ENCODE results near the gene LRRC43. TPM values are rescaled to one million over a fixed set of nuclear protein-coding genes. Genes with fewer than 3 reads are reported as not detected.

LRRC43 gene
- polyA plus RNA-seq, 12 donors: 0.19 to 0.97 (median 0.32) TPM; not detected in 3

DNA sequence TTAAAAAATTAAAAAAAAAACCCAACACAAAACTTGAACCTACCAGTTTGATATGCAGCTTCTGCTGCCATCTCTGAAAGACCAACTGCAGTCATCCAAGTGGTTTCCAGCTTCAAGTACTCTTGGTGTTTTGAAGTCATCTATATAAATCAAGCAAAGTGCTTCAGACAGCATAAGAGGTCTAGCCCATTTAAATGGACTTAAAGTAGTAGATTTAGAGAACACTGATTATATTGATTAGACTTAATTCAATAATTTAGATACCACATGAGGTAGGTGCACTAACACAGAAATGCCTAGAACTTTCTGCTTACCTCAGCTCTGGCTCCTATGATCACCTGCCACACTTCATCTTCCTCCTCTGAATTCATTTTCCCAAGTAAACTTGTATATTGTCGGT, 33.5 kb downstream of the LRRC43 start:
- DNase-seq: no peak

DNA sequence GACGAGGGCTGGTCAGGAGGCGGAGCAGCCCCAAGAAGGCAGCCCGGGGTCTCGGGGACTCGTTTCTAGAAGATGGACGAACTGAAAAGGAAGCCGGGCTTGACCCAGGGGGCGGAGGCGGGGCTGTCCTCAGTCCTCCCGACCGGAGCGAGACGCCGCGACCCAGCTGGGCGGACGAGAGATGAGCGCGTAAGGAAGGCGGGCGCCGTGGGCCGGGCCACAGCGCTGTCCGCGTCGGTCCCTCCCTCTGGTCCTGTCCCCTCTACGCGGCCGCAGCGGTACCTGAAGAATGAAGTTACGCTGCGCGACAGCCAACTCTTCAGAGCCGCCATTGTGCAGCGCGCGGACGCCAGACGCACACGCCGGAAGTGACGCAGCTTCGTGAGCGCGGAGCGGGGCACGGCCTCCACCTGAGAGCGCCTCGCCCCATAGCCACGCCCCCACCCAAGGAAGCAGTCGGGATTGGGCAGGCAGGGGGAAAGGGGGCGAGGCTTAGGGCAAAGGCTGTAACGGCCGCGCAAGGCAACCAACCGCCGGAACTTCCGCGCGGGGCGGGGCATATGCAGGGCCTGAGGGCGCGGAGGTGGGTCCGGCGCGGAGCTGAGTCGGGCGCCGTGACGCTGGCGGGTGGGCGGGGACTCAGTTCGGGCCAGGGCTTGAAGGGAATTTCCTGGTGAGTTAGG, 42.9 kb downstream of the LRRC43 start, which contains the start of gene DIABLO:
DIABLO (minus strand) TSS at position 370 of the 683 bp plus-strand sequence; CDS start at position 332, 38 bp downstream.
- DNase-seq: peak; percentile 99

DNA sequence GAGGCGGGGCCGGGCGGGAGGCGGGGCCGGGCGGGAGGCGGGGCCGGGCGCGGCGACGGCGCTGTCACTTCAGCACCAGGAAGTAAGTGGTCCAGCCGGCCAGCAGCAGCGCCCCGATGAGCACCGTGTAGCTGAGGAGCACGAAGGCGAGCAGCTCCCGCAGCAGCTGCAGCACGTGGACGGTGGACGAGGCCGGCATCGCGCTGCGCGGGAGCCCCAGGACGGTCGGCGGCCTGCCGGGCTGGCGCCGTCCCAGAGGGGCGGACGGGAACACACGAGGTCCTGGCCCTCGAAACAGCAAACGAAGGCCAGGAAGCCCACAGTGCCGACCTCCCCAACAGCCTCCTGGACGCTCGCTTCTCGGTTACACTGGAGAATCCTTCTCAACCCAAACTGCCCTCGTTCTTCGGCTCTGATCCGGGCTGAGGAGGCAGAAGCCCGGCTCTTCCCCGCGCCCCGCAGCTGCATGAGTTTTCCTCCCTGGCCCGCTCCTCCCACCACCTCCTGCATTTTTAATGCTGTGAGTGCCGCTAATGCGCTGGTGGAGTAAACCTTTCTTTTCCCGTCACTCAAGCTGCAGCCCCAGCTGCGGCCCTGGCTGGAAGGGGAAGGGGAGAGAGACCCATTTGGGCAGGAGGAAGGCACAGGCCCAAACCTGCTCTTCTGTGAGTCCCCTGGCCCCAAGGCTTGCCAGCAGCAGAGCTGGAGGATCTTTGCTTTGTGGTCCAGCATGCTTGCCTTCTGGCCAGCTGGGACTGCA, 43.6 kb downstream of the LRRC43 start:
- DNase-seq: no peak

DNA sequence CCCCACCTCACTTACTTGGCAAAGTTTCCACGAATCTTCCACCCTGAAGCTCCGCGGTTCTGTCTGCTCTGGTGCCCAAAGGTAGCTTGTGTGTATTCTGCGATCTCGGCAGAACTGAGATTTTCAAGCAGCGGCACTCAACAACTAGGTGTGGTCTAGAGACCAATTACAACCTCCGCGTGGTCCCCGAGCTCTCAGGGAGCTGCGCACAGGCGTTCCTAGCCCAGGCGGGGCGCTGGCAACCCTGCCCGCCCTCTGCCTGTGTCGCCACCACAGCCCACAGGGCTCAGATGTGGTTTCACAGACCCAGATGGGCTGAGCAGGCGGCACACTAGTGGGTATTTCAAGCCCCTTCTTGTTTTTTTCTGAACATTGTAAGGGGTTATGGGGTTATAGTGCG, 44.4 kb downstream of the LRRC43 start:
- DNase-seq: no peak

DNA sequence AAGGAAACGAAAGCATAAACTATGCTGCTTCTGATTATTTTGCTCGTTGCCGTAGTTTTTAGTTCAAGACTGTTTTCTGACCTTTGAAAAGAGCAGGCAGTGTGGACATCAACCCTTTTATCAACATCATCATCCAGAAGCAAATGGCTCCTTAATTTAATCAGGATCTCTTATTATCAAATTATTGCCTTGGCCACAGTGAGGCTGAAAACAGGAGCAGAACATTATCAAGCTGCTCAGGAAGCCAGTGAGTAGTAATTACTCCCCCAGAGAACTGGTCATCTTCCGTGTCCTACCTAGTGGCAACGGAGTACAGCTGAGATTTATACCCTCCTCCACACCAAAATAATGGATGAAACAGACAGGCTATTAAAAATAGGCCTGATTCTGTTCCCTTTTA, 45.2 kb downstream of the LRRC43 start:
- no peak for DNase-seq

DNA sequence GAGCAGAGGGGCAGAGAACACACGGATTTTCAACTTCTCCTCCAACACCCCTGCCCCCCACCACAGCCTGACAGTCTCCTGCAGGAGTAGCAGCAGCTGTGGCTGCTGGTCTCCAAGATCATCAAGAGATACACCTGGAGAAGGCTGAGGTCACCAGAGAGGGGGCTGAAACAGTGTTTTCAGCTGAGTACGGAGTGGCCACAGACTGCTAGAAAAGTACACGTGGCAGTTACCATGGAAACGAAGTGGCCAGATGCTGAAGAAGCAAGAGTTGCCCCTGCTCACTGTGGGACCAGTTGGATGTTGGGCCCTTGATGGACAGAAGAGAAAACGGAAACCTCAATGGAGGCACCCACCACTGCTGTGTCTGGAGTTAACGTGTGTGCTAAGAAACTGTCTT, 47.9 kb downstream of the LRRC43 start:
- no peak for DNase-seq

DNA sequence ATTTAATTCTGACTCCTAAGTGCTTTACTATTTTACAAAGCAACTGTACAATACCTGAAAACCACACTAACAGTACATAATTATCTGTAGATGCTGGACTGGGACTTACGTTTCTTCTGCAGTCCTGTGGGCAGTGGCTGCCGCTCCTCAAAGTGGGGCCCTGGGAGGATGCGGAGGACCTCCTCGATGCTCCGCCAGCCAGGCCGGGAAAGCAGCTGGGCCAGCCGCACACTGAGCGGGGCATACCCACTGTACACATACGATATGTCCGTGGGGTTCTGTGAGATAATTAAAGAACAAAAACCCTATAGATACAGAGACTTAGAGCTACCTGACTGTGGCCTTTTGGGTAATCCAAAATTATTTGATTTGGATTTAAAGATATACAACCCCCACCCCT, 49.8 kb downstream of the LRRC43 start:
- no peak for DNase-seq

DNA sequence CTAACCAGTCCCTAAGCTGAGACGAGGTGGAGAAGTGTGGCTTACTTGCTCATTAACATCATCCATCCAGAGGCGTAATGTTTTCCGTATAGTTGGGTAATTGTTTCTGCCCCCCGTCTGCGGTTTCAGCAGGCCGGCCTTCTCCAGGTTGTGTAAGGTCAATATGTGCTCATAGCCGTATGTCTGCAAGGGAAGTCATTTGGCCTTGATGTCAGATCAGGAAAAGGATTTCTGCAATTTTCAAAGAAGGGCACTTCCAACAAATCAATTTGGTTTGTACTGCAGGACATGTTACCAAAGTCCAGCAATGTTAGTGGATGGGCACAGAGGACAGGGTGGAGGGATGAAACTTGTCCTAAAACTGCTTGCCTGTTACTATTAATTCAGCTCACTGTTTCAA, 52.8 kb downstream of the LRRC43 start:
- DNase-seq: no peak

DNA sequence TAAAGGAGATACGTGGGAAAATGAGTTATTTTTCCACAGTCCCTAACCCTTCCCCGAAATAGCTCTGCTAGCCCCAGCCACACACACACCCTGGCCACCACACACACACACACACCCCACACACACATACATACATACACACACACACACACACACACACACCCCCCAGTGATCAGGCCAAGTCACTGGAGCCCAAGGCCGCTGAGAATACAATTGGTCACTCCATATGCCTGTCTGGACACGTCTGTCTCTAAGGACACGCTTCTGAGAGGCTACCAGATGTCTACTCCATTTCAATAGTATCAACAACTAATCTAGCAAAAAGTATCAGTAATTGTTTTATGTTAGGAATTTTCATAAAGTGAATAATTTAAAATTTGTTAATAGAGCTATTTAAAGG, 55.9 kb downstream of the LRRC43 start:
- no peak for DNase-seq

DNA sequence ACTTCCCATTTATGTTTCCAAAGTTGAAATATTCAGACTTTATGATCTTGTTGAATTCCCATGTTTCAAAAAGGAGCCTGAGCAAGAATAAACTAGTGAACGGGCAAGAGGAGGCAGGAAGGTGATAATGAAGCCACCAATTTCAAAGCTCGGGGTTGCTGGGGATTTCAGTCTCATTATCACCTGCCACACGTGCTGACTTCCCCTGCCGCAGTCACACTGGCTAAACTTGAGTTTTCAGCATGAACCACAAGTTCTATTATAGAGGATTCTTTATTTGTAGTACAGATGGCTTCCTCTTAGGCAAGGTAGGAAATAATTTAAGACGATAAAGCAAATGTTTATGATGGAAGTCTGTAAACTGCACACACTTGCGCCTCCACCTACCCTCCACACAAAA, 61.0 kb downstream of the LRRC43 start:
- DNase-seq: no peak

DNA sequence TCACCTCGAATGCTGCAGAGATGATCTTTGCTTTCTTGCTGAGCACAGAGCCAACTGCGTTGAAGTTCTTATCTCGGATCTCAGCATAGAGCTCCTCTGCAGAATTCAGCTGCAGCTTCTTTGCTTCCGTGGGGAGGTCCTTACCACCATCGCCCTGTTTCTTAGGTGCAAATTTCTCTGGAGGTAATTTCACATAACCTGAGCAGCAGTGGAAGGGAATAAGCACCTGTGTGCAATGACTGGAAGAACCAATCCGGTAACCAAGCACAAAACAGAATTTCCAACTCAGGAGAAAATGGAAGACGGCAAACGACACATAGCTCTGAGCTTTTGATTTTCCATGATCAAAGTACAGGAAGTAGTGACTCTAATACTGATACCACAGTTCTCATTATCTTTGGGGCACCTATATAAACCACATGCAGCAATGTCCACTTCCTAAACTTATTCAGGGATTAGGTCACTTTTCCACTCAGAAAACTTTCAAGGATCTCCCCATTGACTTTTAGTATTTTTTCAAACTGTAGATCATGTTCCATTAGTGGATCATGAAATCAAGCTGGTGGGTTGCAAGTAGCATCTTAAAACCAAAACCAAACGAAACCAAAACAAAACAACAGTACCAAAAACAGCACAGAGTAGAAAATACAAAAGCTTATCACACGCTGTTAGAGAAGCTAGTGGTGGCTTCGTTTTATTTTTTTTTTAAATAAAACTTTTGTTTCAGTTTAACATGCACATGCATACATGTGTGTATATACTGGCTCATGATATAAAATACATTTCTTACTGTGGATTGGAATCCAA, 61.8 kb downstream of the LRRC43 start:
- no peak for DNase-seq

DNA sequence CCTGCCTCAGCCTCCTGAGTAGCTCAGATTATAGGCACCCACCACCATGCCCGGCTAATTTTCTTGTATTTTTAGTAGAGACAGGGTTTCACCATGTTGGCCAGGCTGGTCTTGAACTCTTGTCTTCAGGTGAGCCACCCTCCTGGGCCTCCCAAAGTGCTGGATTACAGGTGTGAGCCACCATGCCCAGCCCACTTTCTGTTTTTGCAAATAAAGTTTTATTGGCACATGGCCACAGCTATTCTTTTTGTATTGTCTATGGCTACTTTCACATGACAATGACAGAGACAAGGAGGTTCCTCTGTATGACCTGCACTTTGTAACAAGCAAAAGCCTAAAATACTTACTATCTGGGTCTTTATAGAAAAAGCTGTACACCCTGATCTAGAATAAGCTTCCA, 62.6 kb downstream of the LRRC43 start:
- DNase-seq: no peak

DNA sequence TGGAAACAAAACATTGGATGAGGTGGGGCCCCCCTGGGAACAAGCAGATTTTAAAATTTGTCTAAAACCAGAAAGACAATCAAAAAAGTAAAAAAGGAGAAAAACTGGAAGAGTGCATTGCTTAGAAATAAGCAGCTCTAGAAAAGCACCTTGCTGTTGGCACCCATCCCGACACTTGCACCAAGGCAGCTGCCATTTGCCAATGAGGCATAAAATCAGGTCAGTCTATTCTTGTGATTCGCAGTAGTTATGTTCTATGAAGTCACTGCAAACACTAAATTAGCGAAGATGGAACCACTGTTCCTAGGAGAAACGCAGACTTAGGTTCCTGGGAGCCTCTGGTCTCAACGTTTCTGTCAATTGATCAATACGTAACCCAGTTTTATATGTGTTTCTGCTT, 67.1 kb downstream of the LRRC43 start:
- DNase-seq: no peak

DNA sequence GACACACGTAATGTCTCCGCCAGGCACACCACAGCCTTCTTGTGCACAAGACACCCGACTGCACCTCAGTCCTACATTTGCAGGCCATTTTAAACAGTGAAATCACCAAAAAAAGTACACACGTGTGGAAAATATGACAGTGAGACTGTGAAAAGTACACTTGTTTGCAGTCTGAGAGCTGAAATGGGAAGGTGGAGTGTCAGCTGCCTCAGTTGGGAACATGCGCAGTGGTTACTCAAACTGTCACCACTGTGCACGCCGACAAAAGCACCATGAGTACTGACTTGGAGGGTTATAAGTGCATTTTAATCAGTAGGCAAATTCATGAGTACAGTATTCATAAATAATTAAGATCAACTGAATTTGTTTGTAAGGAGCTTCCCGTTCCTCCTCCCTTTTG, 67.6 kb downstream of the LRRC43 start:
- no peak for DNase-seq

Other genes starting within 250 kb of the LRRC43 start
- gene BCL7A, start 161.2 kb upstream of the LRRC43 start, polyA plus RNA-seq (ENCODE audit: insufficient read length in 12 of 12): 10 to 100 TPM in 11 of 12 donors, not detected in 1; 13.0 to 22.2 (median 15.7) TPM
- 100 to 1,000 TPM in 1 of 12 donors, 10 to 100 TPM in 11; 19.4 to 228 (median 32.2) TPM for gene MLXIP, start 104.4 kb upstream of the LRRC43 start, polyA plus RNA-seq (ENCODE audit: insufficient read length in 12 of 12)
- not detected for gene IL31, start 8.9 kb upstream of the LRRC43 start, polyA plus RNA-seq (ENCODE audit: insufficient read length in 12 of 12)
- gene B3GNT4, start 20.6 kb downstream of the LRRC43 start, polyA plus RNA-seq (ENCODE audit: insufficient read length in 12 of 12): 1 to 10 TPM in 1 of 12 donors, under 1 TPM in 7, not detected in 4; 0.17 to 2.6 (median 0.52) TPM
- 10 to 100 TPM in 11 of 12 donors, not detected in 1; 28.3 to 44.7 (median 42.3) TPM for gene DIABLO, start 42.9 kb downstream of the LRRC43 start, polyA plus RNA-seq (ENCODE audit: insufficient read length in 12 of 12)
- 10 to 100 TPM in 11 of 12 donors, not detected in 1; 10.9 to 27.8 (median 14.1) TPM for gene VPS33A, start 83.4 kb downstream of the LRRC43 start, polyA plus RNA-seq (ENCODE audit: insufficient read length in 12 of 12)
- 10 to 100 TPM in 11 of 12 donors, not detected in 1; 17.6 to 51.9 (median 24.4) TPM for gene CLIP1, start 239.5 kb downstream of the LRRC43 start, polyA plus RNA-seq (ENCODE audit: insufficient read length in 12 of 12)